Inferior parietal cortex (tissue), 1 donor: Measurements from ENCODE around the gene FAM118B.

ENCODE experiments used
- DNase-seq: peaks from one replicate; pipeline ENCODE4 v3.0.0-alpha.2; 2016; ENCODE audit errors: extremely low spot score

The FAM118B gene

DNA sequence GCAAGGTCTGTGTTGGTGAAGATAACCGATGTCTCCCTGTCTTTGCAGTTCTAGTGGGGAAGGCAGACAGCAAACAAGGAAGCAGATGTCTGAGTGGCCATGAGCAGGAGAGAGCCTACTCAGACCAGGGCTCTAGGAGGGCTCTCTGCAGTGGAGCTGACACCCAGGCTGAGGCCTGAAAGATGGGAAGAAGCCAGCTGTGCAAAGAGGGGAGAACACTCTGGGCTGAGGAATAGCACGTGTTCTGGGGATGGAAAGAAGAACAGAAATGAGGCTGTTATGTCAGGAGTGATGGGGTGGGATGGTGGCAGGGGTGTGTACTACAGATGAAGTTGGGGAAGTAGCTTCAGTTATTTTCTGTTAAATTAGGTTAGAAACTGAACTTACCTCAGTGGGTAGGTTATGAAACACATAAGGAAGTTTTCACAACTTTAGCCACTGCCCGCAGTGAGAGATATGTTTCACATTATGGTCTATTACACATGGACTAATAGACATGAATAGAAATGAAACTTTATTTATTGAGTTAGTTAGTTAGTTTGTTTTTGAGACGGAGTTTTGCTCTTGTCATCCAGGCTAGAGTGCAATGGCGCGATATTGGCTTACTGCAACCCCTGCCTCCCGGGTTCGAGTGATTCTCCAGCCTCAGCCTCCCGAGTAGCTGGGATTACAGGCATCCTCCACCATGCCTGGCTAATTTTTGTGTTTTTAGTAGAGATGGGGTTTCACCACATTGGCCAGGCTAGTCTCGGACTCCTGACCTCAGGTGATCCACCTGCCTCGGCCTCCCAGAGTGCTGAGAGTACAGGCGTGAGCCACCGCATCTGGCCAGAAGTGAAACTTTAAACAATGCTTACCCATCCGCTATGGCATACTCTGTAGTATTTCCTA lies 100.1 kb downstream of the FAM118B start:
- DNase-seq = no peak
